ENCODE data around the gene HECTD1.

- TF ChIP-seq CTCF (IDR thresholded peaks at IDR 0.05) = no peak
- no peak for TF ChIP-seq POLR2AphosphoS5 (IDR thresholded peaks at IDR 0.05)
- TF ChIP-seq POLR2A (IDR thresholded peaks at IDR 0.05) = no peak
- TF ChIP-seq EP300 (IDR thresholded peaks at IDR 0.05) = no peak
These were observed 83.4 kb downstream of the HECTD1 start for GRCh38 chr14:31124197-31124596.

Measured in stomach (tissue), 4 donors.